ENCODE results near the gene FUNDC2. TPM values are rescaled to one million over a fixed set of nuclear protein-coding genes. Genes with fewer than 3 reads are reported as not detected.

The FUNDC2 gene
- total and polyA plus RNA-seq, 2 of the 4 experiments (the other 2 are of a cell fraction), result 42.5 to 51.7 TPM

DNA sequence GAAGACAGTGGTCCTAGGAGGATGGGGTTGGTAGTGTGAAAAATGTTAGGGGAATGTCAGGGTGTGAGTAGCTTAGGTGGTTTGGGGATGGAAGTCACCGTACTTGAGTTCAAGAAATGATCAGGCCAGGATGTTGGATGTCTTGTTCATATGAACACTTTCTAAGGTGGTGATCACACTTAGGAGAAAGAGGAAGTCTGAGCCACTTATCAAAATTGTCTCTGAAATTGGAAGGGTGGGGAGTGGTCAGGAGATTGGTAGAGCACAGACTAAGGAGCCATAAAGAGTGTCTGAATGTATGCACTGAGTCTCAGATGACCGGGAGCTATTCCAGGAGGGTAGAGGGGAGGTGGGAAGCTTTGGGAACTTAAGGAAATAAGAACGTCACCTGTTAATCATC is 27.0 kb downstream of the FUNDC2 start:
- peaks cover 2% of the 10 kb centered on the region; the same call in 1 of the 2 replicates for H3K36me3 ChIP-seq (ENCODE audit: control insufficient read depth, insufficient read depth, low read length)
- H2AK5ac ChIP-seq (ENCODE audit: low read depth, low read length), result no peak overlapping the region
- no peak overlapping the region for H3K9ac ChIP-seq (ENCODE audit: low read depth, low read length)
- no peaks in the 10 kb centered on the region for H4K20me1 ChIP-seq (ENCODE audit: insufficient read depth, low read length)
- intact Hi-C loops (cut with micrococcal nuclease), result no loop called here
- CTCF ChIA-PET, result no interaction called here
- no peak overlapping the region for H2BK120ac ChIP-seq (ENCODE audit: low read depth, low read length)
- H3K14ac ChIP-seq (replicated peaks; ENCODE audit: low read depth, low read length), result no peak overlapping the region
- H2BK15ac ChIP-seq (ENCODE audit: low read depth, low read length), result no peak overlapping the region
- no peak for ATAC-seq (ENCODE audit: low read depth)
- no peak overlapping the region for H2AK9ac ChIP-seq (replicated peaks; ENCODE audit: low read depth, low read length, poor library complexity)
- no peaks in the 10 kb centered on the region for H3K27me3 ChIP-seq (ENCODE audit: control insufficient read depth, insufficient read depth, low read length)
- WGBS, 2 experiments (ENCODE audit: extremely low coverage in 2 of 2, insufficient read length in 1 of 2), result 83% methylated on average over 2 of the region's 3 CpGs; no CpG with 5 or more reads in 1 of the 2 experiments
- H3K56ac ChIP-seq (ENCODE audit: extremely low read depth, insufficient read depth, low read length), result no peak overlapping the region
- no peak overlapping the region for H3K18ac ChIP-seq (ENCODE audit: low read depth, low read length)
- H3K4me2 ChIP-seq (ENCODE audit: low read depth, low read length), result no peak overlapping the region
- no peaks in the 10 kb centered on the region for H3K4me1 ChIP-seq (ENCODE audit: control insufficient read depth, insufficient read depth, low read length)
- BruUV-seq (replicated peaks), result no TSS peak
- H2AFZ ChIP-seq (replicated peaks; ENCODE audit: low read length, poor library complexity), result no peak overlapping the region
- dilution Hi-C loops (cut with HindIII; ENCODE audit: low sequenced_read_pairs, unreplicated experiment), result no loop called here
- no peak overlapping the region for H4K8ac ChIP-seq (ENCODE audit: low read depth in 2 of 2, low read length in 2 of 2)
- no peaks in the 10 kb centered on the region for H3K79me1 ChIP-seq (ENCODE audit: low read depth in 1 of 2, low read length in 2 of 2)
- H3K23ac ChIP-seq (ENCODE audit: low read depth, low read length), result no peak overlapping the region
- H3K9me3 ChIP-seq (ENCODE audit: control insufficient read depth, insufficient read depth, low read length), result no peaks in the 10 kb centered on the region
- H2BK5ac ChIP-seq (ENCODE audit: low read depth, low read length, poor library complexity, severe bottlenecking), result no peak overlapping the region
- POLR2A ChIA-PET (ENCODE audit: unreplicated experiment), result no interaction called here
- no peak overlapping the region for H2BK20ac ChIP-seq (ENCODE audit: low read depth, low read length)
- no peak overlapping the region for H4K91ac ChIP-seq (ENCODE audit: insufficient read depth, low read depth, low read length)
- no peak overlapping the region for H4K5ac ChIP-seq (ENCODE audit: low read depth, low read length)
- no peaks in the 10 kb centered on the region for H3K9me1 ChIP-seq (ENCODE audit: insufficient read depth, low read length)
- no peak overlapping the region for H3K4me3 ChIP-seq (ENCODE audit: insufficient read depth, low read depth, low read length)
- H3K4ac ChIP-seq (ENCODE audit: low read depth, low read length), result no peak overlapping the region
- TF ChIP-seq CTCF (conservative IDR thresholded peaks at IDR 0.05; ENCODE audit: low read depth, low read length) (no peak), RCOR1 (IDR thresholded peaks at IDR 0.05; ENCODE audit: insufficient replicate concordance, low read length) (no peak), RAD21 (IDR thresholded peaks at IDR 0.05; ENCODE audit: low read length) (no peak), MXI1 (IDR thresholded peaks at IDR 0.05; ENCODE audit: borderline replicate concordance, low read depth, low read length) (no peak), RFX5 (IDR thresholded peaks at IDR 0.05; ENCODE audit: low read depth, low read length) (no peak), FOS (IDR thresholded peaks at IDR 0.05; ENCODE audit: low read depth, low read length) (no peak), ELK1 (IDR thresholded peaks at IDR 0.05; ENCODE audit: borderline replicate concordance, low read depth, low read length) (no peak), NFE2L2 (IDR thresholded peaks at IDR 0.05; ENCODE audit: low read depth, low read length) (no peak), SMC3 (IDR thresholded peaks at IDR 0.05; ENCODE audit: low read depth, low read length) (no peak), USF2 (IDR thresholded peaks at IDR 0.05; ENCODE audit: low read depth, low read length) (no peak), POLR2A (IDR thresholded peaks at IDR 0.05; ENCODE audit: low read depth, low read length) (no peak), BHLHE40 (IDR thresholded peaks at IDR 0.05; ENCODE audit: low read depth, low read length) (no peak), MAZ (IDR thresholded peaks at IDR 0.05; ENCODE audit: borderline replicate concordance, low read depth, low read length) (no peak), CHD1 (IDR thresholded peaks at IDR 0.05; ENCODE audit: low read depth, low read length) (no peak), CEBPB (IDR thresholded peaks at IDR 0.05; ENCODE audit: low read depth, low read length) (no peak), MAFK (IDR thresholded peaks at IDR 0.05; ENCODE audit: low read depth, low read length) (no peak)
- no peak overlapping the region for H3K27ac ChIP-seq (ENCODE audit: insufficient read depth, low read length)
- in situ Hi-C loops (cut with MboI; ENCODE audit: low sequenced_read_pairs), result no loop called here
- DNase-seq, result no peak

All from IMR-90 (cell line).